A204.1 (cell line): ENCODE measurements around the gene PIP4K2B.
"Not testable (repeated sequence)": the region's sequence is repeated elsewhere in the genome, so short reads cannot be mapped to it uniquely, and the experiment has no call there.

Experiments used
- FAIRE-seq: peaks from 2 replicates; lab custom pipeline; 2012; peaks lifted over from hg19 to GRCh38; lab: Jason Lieb, UNC

The PIP4K2B gene

DNA sequence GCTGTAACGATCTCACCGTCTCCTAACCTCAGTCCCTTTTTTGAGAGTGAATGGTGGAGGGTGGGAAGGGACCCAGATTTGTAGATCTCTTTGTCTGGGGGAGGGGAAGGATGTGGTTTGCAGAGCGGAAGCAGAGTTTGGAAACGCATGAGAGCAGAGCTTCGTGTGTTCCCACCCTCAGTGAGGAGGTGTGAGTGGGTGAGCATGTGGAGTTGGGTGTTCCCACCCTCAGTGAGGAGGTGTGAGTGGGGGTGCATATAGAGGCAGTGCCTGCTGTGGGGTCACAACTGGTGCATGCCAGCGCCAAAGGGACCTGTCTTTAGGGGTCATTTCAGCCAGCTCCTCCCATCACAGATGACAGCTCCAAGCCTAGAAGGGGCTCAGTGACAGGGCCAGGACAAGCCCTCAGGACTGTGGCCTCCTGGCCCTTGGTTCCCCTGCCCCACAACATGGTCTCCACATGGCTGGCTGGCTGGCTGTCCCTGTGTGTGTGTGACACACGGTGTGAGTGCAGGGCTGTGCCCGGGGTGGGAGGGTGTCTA is 71.0 kb downstream of the PIP4K2B start:
- no peak for FAIRE-seq

DNA sequence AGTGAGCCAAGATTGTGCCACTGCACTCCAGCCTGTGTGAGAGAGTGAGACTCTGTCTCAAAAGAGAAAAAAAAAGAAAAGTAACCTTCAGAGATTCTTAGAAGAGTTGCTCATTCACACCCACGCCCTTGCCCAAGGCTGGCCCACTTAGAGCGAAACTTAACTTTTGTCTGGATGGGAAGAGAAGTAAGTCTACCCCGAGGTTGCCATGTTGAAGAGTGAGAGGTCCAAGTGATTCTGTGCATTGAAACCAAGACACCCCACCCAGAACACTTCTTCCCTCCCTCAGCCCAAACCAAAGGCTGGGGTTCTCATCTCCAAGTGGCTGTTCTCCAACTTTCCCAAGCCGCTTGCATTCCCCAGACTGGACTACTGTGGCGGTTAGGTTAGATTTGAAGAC is 71.6 kb downstream of the PIP4K2B start:
- FAIRE-seq: no peak

DNA sequence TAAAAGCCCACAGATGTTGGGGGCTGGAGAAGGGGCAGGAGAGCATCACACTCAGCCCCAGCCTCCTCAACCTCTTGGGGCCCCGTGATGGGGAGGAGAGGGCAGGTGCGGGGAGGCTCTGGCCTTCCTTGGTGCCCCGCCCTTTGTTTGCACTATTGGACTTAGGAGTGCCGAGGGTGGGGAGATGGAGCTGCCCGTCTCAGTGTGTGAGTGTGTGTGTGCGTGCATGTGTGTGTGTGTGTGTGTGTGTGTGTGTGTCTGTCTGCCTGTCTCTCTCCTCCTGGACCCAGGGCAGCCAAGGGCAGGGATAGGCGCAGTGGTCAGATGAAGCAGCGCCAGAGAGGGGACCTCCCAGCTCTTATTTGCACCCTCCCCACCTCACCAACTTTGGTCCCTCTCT is 73.2 kb downstream of the PIP4K2B start:
- not testable (repeated sequence) for FAIRE-seq

DNA sequence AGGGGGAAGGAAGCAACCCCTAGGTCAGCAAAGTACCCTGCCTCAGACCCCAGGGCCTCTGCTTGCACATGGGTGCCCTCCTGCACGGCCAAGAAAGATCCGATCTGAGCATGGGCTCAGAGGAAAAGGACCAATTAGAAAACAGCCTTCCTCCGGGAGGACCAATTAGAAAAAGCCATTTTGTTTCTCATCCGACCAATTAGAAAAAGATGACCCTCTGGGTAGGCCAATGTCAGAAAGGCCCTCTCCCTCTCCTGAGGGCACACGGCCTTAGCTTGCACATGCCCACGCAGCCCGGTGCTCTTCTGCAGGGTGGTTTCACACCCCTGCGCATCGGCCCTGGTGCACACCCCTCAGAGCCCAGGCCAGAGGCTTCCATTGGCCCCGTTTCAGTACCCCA is 74.3 kb downstream of the PIP4K2B start:
- no peak for FAIRE-seq

DNA sequence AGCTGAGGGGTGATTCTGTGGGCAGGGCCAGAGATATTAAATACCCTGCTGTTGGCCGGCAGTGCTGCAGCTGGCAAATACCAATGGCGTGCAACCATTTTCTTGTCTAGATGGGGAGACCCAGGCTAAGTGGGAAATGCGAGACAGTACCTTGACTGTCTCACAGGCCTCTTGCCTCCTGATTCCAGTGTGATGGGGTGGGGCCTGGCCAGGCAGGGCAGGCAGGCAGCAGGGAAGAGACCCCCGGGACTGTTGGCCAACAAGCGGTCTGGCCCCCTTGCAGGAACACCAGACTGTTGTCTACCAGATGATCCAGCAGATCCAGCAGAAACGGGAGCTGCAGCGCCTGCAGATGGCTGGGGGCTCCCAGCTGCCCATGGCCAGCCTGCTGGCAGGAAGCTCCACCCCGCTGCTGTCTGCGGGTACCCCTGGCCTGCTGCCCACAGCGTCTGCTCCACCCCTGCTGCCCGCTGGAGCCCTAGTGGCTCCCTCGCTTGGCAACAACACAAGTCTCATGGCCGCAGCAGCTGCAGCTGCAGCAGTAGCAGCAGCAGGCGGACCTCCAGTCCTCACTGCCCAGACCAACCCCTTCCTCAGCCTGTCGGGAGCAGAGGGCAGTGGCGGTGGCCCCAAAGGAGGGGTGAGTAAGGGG is 74.9 kb downstream of the PIP4K2B start:
- FAIRE-seq: no peak

DNA sequence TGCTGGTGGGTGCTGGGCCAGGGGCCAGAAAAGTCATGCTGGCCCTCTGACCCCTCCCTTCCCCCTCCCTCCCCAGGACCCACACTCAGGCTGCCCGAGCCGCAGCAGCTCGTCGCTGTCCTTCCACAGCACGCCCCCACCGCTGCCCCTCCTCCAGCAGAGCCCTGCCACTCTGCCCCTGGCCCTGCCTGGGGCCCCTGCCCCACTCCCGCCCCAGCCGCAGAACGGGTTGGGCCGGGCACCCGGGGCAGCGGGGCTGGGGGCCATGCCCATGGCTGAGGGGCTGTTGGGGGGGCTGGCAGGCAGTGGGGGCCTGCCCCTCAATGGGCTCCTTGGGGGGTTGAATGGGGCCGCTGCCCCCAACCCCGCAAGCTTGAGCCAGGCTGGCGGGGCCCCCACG is 77.6 kb downstream of the PIP4K2B start:
- FAIRE-seq: no peak

DNA sequence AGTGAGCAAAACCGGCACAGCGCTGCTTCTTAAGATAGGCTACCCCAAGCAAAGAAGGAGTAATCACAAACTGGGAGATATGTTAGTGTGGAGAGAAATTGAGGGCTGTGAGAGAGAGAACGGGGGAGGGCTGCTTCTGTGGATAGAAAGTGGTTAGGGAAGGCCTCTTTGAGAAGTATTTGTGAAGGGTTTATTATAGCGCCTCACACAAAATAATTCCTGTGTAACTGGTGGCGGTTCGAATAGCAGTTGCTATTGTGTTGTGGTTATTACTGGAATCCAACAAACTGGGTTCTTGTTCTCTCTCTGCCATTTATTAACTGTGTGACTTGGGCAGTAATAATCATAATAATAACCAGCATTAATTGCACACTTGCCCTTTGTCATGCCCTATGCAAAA is 78.4 kb downstream of the PIP4K2B start:
- no peak for FAIRE-seq

DNA sequence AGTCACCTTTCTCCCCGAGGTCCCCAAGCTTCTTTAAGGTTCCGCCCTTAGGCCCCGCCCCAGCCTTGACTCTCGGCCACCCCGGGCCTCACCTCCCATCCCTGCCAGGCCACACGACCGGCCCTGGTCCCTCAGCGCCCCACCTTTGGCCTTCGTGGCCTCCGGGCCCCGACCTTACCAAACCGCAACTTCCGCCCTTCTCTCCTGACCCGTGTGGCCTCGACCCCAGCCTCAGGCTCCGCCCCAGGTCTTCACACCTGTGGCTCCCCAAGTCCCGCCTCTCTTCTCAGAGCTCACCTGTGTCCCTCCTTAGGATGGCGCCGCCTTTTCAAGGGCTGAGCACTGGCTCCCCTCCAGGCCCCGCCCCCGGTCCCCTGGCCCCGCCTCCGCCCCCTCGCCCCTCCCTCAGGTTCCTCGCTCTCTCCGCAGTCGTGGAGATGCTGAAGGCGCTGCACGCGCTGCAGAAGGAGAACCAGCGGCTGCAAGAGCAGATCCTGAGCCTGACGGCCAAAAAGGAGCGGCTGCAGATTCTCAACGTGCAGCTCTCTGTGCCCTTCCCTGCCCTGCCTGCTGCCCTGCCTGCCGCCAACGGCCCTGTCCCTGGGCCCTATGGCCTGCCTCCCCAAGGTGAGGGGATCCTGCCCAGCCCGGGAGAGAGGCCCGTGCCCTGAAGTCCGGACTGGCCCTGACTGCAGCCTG is 79.3 kb downstream of the PIP4K2B start:
- FAIRE-seq: no peak

DNA sequence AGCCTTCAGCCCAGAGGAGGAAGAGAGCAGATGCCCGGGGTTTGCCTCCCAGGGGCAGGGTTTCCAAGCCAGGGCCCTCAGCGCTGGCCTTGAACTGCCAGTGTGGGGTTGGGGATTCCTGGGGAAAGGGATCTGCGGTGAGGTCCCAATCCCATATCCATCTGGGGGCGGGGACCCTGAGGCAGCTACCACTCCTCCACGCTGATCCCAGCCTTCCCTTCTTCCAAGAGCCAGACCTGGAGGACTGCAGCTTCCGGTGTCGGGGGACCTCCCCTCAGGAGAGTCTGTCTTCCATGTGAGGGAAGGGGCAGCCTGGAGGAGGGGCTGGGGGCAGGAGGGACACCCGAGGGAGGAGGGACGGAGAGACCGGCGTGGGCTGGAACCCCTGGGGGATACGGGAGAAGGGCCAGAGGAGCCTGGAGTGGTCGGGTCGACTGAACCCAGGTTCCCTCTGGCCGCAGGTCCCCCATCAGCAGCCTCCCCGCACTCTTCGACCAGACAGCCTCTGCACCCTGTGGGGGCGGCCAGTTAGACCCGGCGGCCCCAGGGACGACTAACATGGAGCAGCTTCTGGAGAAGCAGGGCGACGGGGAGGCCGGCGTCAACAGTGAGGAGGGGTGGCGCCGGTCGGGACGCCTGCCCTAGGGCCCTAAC is 79.9 kb downstream of the PIP4K2B start:
- FAIRE-seq: no peak

DNA sequence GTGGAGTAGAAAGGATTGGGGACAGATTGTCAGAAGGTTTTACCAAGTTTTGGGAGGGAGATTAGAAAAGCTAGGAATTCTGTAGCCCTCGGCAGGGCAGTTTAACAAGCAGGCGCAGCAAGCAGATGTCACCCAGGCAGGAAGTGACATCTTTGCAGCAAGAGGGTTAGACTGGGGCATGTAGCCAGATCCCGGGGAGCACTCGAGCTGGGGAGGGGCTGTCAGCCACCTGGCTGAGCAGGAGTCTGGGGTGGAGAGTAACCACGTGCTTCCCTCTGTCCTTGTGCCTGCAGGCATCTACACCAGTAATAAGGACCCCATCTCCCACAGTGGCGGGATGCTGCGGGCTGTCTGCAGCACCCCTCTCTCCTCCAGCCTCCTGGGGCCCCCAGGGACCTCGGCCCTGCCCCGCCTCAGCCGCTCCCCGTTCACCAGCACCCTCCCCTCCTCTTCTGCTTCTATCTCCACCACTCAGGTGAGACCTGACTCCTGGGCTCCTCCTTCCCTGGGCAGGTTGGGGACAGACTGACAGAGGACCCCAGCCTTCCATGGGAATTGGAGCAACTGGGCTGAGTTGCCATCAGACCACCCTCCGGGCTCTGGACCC is 82.1 kb downstream of the PIP4K2B start:
- FAIRE-seq: no peak

DNA sequence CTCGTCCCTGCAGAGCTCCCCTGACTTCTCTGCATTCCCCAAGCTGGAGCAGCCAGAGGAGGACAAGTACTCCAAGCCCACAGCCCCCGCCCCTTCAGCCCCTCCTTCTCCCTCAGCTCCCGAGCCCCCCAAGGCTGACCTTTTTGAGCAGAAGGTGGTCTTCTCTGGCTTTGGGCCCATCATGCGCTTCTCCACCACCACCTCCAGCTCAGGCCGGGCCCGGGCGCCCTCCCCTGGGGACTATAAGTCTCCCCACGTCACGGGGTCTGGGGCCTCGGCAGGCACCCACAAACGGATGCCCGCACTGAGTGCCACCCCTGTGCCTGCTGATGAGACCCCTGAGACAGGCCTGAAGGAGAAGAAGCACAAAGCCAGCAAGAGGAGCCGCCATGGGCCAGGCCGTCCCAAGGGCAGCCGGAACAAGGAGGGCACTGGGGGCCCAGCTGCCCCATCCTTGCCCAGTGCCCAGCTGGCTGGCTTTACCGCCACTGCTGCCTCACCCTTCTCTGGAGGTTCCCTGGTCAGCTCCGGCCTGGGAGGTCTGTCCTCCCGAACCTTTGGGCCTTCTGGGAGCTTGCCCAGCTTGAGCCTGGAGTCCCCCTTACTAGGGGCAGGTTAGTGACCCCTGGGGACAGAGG is 82.9 kb downstream of the PIP4K2B start:
- no peak for FAIRE-seq
